Measurements from ENCODE around the gene MARCHF9.
"Not testable (repeated sequence)": the region's sequence is repeated elsewhere in the genome, so short reads cannot be mapped to it uniquely, and the experiment has no call there.

MARCHF9 gene, protein sequence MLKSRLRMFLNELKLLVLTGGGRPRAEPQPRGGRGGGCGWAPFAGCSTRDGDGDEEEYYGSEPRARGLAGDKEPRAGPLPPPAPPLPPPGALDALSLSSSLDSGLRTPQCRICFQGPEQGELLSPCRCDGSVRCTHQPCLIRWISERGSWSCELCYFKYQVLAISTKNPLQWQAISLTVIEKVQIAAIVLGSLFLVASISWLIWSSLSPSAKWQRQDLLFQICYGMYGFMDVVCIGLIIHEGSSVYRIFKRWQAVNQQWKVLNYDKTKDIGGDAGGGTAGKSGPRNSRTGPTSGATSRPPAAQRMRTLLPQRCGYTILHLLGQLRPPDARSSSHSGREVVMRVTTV

DNA sequence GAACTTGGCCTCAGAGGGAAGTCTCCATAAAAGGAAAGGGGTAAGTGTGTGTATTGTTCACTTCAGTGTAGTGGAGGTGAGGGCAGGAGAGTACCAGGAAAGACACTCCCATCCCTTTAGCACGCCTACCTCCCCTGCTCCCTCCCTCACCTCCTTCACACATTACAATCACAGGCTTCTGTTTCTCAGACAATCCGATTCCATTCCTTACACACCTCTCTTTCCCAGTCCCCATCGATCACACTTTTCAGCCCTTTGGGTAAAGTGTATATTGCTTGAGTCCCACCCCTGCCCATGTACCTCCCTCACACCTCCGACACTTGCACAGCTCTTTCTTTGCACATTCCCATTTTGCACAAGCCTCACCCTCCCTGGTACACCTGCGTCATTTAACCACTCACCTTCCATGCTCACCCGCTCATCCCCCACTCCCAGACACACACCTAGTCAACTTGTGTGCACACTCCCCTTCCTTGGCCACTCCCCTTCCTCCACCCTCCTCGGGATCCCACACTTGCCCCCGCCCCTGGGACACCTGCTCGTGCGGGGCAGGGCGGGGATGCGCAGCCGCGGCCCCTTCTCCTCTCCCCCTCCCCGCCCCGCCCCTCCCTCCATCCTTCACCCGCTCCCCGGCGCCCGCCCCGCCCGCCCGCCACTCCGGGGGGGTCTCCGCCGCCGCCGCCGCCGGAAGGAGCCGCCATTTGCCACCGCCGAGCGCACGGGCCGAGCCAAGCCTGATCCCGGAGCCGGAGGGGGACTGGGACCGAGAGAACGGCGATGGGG is at the start of gene MARCHF9:
Gene MARCHF9 (plus strand): TSS at position 693 of the 783 bp plus-strand sequence. CDS start 426 bp downstream, outside the sequence.
- DNase-seq, result no peak

DNA sequence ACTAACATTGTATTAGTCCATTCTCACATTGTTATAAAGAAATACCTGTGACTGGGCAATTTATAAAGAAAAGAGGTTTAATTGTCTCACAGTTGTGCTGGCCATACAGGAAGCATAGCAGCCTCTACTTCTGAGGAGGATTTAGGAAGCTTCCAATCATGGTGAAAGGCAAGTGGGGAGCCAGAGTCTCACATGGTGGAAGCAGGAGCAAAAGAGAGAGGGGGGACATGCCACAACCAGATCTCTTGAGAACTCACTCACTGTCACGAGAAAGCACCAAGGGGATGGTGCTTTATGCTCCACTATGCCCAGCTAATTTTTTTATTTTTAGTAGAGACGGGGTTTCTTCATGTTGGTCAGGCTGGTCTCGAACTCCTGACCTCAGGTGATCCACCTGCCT is 47.7 kb upstream of the MARCHF9 start:
- DNase-seq, result no peak

DNA sequence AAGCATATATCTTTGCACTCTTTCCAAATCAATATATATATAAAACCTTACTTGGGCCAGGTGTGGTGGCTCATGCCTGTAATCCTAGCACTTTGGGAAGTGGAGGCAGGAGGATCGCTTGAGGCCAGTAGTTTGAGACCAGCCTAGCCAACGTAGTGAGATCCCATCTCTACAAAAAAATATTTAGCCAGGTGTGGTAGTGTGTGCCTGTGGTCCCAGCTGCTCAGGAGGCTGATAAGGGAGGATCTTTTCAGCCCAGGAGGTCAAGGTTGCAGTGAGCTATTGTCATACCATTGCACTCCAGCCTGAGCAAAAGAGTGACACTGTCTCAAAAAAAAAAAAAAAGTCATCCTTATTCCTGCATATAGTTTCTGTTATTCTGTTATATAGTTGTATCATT is 46.6 kb upstream of the MARCHF9 start:
- no peak for DNase-seq

DNA sequence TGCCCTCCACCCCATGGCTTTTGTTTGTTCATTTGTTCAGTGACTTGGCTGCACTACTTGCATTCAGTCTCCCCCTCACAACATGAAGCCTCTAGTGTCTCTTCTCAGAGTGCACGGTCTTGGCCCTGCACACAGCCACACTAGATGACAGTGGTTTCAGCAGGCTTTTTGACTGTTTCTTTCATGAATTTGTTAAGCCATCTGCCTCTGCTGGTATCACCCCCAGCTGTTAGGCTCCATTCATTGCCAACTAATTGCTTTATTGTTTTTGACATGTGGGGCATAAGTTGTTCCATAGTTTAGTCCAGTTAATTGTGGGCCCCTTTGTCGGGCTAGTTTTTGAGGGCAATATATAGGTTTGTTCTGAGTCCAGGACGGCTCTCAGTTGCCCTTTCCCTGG is 42.2 kb upstream of the MARCHF9 start:
- DNase-seq, result no peak

DNA sequence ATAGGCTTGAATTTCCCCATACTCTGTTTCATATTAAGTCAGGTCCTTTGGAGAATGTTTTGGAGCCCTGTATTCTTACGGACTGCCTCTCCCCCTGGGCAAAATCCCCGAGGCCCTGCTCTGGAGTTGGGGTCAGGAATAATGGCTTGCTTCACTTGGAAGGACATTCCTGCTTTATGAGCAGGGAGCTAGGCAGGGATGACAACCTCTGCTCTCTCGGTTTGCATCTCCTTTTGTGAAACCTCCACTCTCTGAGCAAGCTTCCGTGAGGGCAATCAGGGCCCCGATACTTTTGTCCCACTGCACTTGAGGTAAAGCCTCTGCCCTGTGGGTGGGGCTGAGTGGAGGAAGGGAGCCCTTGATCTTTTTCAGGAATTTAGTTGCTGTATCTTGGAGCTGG is 41.7 kb upstream of the MARCHF9 start:
- DNase-seq, result no peak

DNA sequence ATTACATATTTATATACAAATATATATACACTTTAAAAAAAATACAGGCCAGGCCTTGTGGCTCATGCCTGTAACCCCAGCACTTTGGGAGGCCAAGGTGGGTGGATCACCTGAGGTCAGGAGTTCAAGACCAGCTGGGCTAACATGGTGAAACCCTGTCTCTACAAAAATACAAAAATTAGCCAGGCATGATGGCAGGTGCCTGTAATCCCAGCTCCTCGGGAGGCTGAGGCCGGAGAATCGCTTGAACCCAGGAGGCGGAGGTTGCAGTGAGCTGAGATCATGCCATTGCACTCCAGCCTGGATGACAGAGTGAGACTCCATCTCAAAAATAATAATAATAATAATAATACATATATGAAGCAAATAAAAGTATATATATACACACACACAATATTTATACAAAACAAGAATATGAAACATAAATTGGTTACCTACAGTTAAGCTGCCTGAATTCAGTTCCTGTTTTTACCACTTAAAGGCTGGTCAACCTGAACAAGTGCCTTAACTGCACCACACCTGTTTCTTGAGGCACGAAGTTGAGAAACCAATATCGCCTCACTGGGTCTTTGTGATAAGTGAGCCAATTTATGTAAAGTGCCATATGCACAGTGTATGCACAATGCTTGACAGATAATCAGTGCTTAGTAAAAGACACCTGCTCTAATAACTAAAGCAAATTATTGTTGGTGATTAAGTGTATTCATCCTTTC is 39.7 kb upstream of the MARCHF9 start:
- DNase-seq, result not testable (repeated sequence)

DNA sequence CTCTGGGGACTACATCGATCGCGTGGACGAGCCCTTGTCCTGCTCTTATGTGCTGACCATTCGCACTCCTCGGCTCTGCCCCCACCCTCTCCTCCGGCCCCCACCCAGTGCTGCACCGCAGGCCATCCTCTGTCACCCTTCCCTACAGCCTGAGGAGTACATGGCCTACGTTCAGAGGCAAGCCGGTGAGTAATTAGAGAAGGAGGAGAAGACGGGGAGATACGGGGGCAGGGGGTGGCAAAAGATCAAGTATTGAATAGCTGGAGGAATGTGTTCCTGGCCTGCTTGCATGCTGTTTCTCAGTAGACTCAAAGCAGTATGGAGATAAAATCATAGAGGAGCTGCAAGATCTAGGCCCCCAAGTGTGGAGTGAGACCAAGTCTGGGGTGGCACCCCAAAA is 39.1 kb upstream of the MARCHF9 start:
- no peak for DNase-seq

DNA sequence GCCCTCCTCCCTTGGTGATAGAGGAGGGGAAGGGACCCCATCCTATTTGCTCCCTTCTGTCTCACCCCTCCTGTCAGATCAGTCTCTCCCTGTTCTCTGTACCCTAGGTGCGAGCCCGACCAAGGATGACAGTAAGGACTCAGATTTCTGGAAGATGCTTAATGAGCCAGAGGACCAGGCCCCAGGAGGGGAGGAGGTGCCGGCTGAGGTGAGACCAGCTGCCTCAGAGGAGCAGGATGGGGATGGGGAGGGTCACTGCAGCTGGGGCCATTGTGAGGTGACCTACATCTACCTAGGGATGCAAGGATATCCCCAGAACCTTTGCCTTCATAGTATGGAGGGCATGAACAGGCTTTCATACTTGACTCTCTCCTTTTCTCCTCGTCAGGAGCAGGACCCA is 38.6 kb upstream of the MARCHF9 start:
- DNase-seq, result no peak

DNA sequence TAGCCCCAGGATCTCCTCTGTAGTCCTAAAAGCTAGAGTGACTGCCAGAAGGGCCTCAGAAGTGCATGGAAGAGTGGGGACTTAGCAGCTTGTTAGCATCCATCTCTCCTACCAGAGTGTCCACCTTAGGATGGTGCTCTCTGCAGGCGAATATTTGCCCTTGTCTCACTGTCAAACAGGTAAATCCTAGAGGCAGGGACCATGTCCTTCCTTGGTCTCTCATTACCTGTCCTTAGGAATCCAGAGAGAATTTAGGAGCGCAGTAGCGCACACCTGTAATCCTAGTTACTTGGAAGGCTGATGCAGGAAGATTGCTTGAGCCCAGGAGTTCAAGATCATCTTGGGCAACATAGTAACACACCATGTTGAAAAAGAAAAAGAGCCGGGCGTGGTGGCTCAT is 37.8 kb upstream of the MARCHF9 start:
- no peak for DNase-seq

DNA sequence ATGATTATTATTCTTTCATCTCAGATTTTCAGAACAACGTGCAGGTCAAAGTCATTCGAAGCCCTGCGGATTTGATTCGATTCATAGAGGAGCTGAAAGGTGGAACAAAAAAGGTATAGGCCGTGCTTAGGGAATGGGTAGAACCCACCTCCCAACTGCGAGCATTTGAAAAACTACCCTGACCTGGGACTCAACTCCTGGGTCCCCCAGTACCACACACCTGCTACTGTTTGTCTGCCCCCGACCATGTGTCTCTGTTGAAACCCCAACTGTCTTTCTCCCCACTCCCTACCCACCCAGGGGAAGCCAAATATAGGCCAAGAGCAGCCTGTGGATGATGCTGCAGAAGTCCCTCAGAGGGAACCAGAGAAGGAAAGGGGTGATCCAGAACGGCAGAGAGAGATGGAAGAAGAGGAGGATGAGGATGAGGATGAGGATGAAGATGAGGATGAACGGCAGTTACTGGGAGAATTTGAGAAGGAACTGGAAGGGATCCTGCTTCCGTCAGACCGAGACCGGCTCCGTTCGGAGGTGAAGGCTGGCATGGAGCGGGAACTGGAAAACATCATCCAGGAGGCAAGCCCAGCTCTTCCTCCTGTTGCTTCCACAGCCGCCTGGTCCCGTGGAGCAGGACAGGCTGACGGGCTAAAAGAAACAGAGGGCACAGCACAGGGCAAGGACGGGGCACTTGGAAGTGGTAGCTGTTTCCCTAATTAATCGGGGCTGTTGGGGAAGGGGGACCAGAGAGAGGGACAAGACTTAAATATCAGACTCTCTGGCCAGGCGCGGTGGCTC is 36.9 kb upstream of the MARCHF9 start:
- DNase-seq, result no peak

DNA sequence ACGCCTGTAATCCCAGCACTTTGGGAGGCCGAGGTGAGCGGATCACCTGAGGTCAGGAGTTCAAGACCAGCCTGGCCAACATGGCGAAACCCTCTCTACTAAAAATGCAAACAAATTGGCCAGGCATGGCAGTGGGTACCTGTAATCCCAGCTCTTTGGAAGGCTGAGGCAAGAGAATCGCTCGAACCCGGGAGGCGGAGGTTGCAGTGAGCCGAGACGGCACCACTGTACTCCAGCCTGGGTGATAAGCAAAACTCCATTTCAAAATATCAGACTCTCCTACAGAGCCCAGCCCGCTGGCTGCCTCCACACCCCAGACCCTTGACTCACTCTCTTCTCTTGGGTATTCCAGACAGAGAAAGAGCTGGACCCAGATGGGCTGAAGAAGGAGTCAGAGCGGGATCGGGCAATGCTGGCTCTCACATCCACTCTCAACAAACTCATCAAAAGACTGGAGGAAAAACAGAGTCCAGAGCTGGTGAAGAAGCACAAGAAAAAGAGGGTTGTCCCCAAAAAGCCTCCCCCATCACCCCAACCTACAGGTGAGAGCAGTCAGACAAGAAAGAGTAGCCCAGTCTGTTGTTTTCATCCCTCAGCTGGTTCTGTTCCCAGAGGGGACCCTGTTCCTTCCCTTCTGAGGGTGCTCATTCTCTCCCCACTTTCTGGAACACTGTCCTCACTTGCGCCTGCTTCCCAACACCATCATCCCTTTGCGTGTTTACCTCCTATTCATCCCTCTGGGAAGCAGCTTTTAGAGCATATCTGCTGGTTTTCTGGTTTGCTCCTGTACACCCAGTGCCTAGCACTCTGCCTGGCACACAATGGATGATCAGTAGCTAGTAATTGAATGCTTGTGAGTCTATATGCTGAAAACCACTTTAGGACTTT is 36.0 kb upstream of the MARCHF9 start:
- no peak for DNase-seq

DNA sequence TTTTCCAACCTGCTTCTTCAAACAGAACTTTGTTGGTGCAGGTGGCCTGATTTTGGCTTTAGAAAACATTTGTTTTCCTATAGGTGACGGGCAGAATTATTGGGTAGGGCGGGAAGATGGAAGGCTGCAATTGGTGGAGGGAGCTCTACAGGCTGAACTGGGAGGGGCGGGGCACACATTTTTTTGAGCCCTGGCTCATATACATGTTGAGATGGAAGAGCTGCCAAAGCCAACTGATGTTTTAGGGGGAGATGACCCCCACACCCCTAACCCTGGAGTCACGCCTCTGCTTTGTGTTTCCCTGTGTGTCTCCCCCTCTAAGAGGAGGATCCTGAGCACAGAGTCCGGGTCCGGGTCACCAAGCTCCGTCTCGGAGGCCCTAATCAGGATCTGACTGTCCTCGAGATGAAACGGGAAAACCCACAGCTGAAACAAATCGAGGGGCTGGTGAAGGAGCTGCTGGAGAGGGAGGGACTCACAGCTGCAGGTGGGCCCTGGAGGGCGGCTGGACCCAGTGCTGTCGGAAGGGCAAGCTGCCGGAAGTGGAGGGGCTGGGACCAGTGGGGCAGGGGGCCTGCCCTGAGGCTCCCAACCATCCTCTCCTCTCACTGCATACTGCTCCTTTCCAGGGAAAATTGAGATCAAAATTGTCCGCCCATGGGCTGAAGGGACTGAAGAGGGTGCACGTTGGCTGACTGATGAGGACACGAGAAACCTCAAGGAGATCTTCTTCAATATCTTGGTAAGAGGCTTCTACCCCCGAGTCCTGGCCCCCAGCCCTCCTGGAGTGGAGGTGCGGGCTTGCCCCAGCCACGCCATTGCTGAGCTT is 34.9 kb upstream of the MARCHF9 start:
- DNase-seq, result no peak

DNA sequence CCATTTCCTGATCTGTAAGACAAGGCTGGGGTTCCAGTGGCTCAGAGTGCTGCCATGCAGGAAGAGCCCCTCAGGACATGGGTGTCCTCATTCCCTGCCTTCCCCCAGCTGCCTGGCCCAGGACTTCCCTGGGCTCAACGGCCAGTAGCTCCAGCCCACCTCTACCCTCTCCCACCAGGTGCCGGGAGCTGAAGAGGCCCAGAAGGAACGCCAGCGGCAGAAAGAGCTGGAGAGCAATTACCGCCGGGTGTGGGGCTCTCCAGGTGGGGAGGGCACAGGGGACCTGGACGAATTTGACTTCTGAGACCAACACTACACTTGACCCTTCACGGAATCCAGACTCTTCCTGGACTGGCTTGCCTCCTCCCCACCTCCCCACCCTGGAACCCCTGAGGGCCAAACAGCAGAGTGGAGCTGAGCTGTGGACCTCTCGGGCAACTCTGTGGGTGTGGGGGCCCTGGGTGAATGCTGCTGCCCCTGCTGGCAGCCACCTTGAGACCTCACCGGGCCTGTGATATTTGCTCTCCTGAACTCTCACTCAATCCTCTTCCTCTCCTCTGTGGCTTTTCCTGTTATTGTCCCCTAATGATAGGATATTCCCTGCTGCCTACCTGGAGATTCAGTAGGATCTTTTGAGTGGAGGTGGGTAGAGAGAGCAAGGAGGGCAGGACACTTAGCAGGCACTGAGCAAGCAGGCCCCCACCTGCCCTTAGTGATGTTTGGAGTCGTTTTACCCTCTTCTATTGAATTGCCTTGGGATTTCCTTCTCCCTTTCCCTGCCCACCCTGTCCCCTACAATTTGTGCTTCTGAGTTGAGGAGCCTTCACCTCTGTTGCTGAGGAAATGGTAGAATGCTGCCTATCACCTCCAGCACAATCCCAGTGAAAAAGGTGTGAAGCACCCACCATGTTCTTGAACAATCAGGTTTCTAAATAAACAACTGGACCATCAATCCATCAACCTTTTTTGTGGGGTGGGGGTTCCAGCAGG is 34.0 kb upstream of the MARCHF9 start:
- DNase-seq, result no peak

DNA sequence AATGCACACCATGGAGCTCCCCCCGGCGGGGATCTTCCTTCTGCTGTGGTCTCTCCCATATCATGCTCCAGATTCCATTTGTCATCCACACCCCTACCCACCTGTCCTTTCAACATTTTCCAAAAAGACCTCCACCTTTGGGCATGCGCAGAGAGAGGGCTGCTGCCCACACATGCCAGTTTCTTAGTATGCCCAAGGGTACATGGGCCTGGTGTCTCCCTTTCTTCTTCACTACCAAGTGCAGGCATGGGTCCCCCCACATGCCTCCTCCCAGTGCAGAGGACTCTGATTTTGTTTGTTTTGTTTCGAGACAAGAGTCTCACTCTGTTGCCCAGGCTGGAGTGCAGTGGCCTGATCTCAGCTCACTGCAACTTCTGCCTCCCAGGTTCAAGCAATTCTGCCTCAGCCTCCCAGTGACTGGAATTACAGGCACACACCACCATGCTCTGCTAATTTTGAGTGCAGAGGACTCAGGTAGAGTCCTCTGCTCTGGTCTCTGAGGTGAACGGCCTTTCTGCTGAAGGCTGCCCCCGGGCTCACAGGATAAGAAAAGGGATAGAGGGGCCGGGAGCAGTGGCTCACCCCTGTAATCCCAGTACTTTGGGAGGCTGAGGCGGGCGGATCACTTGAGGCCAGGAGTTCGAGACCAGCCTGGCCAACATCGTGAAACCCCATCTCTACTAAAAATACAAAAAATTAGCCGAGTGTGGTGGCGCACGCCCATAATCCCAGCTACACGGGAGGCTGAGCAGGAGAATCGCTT is 32.9 kb upstream of the MARCHF9 start:
- DNase-seq, result not testable (repeated sequence)

DNA sequence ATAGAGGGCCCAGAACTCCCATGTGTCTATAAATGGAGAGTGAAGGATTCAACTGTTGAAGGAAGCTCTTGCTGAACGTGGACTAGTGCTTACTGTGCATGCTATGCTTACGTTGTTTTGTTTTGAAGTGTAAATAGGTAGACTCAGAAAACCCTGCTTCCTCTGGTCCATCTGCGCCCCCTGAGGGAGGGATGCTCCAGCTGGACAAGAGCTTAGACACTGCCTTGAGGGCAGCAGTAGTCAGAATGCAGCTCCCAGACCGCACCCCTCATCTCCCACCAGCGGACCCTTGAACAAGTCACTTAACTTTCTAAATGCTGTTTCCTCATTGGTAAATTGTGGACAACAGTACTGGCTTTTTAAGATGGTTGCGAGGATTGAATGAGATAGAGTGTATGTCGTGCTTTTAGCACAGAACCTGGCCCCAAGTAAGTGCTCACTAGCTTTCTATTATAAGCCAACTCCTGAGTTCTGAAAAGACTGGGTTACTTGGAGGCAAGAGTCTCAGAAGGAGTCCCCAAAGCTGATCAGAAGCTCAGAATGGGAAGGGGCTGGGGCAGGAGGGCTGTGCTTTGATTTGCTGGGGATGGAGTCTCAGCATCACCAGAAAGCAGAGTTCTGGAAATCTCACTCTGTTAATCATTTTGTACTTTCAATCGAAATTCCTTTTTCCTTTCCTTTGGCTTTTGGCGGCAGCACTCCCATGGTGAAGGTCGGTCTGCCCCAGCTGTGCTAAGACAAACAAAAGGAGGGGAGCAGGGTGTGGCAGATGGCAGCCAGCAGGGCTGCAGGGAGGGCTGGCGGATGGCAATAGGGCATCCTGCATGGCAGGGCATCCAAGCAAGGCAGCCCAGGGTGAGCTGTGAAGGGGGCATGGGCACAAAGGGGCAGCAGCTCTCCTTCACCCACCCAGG is 31.9 kb upstream of the MARCHF9 start:
- peak; percentile 27 for DNase-seq

DNA sequence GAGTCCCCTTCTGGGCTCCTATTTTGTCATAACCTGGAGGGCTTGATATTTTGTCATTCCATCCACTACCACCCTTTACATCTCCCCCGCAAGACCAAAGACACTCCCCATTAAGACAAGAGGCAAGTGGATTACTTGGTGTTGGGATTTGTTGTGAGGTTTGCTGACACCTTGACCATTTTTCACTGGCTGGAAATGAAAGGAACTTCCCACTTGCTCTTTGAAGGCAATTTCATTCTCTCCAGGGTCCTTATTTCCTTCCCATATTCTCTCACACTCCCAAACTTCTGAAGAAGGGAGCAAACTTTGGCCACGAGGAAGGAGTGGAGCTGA is 31.3 kb upstream of the MARCHF9 start:
- DNase-seq, result no peak

DNA sequence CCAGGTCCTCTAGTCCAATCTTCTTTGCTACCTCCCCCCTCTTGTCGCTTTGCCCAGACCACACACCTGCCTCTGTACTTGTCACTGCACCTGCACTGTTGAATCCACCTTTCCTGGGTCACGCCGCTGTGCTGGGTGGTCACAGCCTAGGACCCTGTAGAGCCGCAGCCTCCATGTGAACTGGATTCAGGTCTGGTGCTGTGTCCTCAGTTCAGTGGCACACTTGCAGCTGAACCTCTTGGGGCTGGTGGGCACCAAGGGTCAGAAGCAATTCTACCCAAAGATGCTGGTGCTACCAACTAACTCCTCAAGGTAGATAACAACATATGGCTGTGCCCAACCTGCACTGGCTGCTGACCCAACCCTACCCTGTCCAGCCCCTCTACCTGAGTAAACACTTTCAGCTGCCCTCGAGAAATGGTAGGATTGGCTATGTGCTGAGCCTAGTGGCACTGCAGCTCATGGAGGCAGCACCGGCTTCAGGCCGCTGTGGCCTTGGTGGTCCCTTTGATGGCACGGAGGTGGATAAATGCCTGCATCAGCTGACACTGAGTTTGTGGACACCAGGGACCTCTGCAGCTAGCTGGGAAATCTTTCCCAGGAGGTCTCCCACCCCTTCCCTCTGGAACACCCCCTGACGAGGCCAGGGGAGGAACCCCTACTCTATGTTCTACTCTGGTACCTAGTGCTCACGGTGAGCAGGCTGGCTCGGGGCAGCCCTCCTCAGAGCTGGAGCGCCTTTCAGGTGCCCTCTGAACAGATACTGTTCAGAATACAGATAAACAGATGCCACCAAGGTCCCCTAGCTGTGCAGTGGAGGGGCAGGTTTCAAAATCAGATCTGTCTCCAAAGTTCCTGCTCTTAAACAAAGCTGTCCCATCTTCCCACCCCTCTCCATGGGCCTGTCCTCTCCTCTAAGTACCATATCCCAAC is 30.6 kb upstream of the MARCHF9 start:
- no peak for DNase-seq
